Measurements from ENCODE around the gene ANKS1A.
A peak's percentile ranks its signal among the peaks of the same experiment; 100 is the strongest.
"Not testable (repeated sequence)": the region's sequence is repeated elsewhere in the genome, so short reads cannot be mapped to it uniquely, and the experiment has no call there.

ANKS1A gene, protein sequence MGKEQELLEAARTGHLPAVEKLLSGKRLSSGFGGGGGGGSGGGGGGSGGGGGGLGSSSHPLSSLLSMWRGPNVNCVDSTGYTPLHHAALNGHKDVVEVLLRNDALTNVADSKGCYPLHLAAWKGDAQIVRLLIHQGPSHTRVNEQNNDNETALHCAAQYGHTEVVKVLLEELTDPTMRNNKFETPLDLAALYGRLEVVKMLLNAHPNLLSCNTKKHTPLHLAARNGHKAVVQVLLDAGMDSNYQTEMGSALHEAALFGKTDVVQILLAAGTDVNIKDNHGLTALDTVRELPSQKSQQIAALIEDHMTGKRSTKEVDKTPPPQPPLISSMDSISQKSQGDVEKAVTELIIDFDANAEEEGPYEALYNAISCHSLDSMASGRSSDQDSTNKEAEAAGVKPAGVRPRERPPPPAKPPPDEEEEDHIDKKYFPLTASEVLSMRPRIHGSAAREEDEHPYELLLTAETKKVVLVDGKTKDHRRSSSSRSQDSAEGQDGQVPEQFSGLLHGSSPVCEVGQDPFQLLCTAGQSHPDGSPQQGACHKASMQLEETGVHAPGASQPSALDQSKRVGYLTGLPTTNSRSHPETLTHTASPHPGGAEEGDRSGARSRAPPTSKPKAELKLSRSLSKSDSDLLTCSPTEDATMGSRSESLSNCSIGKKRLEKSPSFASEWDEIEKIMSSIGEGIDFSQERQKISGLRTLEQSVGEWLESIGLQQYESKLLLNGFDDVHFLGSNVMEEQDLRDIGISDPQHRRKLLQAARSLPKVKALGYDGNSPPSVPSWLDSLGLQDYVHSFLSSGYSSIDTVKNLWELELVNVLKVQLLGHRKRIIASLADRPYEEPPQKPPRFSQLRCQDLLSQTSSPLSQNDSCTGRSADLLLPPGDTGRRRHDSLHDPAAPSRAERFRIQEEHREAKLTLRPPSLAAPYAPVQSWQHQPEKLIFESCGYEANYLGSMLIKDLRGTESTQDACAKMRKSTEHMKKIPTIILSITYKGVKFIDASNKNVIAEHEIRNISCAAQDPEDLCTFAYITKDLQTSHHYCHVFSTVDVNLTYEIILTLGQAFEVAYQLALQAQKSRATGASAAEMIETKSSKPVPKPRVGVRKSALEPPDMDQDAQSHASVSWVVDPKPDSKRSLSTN

GRCh38 chr6:34888874-34889555 lies at the start of gene ANKS1A:
TSS of gene ANKS1A (plus strand) at chr6:34889255. CDS start at chr6:34889403, 148 bp downstream.
- DNase-seq: peak; percentile 94

DNA sequence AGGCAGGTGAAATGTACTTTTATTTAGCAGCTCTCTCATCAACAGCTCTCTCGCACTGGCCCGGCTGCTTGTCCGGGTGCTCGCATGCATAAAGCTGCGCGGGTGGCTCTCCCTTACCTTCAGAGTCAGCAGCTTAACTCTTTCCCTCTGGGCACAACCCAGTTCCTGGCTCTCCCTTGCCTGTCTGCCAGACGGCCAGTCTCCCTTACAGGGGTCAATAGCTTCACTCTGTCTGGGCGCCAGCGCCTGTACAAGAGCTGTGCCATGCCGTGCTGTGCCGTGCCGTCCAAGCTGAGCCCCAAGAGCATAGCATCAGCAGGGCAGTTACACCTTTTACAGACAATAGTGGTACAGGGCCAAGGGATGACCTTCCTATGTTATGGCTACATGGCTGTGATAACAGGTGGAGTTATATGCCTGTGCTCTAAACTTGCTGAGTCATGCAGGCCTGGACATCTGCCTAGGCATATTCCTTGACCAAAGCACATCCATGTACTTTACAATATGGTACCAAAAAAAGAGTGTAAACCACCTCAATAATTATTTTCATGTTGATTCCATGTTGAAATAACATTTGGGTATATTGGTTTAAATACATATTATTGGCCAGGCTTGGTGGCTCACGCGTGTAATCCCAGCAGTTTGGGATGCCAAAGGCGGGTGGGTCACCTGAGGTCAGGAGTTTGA lies 49.2 kb upstream of the ANKS1A start:
- no peak for DNase-seq

- not testable (repeated sequence) for DNase-seq
Measured at GRCh38 chr6:34849066-34849465, 40.0 kb upstream of the ANKS1A start.

DNA sequence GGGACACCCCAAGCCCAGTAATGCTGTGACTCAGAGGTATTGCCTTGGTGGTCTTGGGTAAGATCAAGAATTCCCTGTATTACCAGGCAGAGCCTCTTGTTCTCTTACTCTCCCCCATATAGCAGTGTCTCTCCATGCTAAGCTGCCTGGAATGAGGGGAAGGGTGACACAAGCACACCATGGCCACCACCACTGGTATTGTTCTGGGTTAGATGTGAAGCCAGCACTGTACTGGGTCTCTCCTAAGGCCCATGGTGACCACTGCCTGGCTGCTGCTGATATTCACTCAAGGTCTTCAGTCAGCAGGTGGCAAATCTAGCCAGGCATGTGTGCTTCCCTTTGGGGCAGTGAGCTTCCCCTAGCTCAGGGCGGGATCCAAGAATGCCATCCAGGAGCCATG lies 37.7 kb upstream of the ANKS1A start:
- no peak for DNase-seq

DNA sequence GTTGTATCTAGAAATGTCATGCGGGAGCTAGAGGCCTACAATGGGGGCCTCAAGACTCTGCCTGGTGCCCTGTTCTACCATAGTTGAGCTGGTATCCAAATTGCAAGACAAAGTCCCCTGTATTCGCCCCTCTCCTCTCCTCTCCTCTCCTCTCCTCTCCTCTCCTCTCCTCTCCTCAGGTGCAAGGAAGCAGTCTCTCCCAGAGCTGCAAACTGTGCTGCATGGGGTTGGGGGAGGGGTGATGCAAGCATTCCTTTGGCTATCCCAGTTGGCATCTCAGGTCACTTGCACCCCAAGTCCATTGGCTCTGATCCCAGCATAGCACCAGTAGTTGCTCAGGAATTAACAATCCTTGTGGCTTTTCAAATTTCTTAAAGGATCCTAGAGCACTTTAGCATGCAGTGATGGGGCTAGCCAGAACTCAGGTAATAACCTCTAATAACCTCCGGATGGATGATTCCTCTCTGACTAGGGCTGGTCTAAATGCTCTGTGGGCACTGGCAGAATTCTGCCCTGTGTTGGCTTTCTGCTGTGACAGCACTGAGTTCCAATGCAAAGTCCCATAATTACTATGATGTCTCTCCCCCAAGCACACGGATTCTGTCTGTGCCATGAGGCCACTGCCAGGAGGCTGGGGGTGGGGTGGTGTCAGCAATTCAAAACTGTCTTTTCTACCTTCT lies 36.5 kb upstream of the ANKS1A start:
- DNase-seq: no peak

- no peak for DNase-seq
Measured at GRCh38 chr6:34855463-34855862, 33.6 kb upstream of the ANKS1A start.

DNA sequence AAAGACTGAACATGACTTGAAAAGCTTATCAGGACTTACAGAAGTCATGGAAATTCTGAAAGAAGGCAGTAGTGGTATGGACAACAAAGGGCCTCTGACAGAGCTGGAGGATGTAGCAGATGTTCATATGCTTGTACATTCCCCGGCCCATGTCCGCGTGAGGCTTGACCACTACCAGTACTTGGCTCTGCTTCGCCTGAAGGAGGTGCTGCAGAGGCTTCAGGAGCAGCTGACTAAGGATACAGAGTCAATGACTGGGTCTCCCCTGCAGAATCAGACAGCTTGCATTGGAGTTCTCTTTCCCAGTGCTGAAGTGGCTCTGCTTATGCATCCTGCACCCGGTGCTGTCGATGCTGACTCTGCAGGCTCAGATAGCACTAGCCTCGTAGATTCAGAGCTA lies 30.4 kb upstream of the ANKS1A start:
- no peak for DNase-seq

DNA sequence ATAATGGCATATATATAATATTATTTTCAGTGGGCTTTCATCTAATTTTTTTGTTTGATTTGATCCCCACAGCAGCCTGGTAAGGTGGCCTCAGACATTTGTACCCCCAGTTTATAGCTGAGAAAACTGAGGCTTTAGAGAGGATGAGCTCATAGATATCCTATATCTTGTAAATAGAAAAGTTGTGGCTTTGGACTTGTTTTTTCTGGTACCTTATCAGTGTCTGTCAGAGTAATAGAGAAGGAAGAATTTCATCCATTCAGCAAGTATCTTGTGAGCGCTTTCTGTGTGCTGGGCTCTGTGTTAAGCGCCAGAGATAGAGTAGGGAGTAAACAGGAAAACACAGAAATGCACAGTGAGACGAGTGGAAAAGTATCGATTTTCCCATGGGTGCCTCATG lies 29.1 kb upstream of the ANKS1A start:
- no peak for DNase-seq

GRCh38 chr6:34860776-34861175 lies 28.3 kb upstream of the ANKS1A start:
- no peak for DNase-seq

- no peak for DNase-seq
Measured at GRCh38 chr6:34864007-34864406, 25.0 kb upstream of the ANKS1A start.

DNA sequence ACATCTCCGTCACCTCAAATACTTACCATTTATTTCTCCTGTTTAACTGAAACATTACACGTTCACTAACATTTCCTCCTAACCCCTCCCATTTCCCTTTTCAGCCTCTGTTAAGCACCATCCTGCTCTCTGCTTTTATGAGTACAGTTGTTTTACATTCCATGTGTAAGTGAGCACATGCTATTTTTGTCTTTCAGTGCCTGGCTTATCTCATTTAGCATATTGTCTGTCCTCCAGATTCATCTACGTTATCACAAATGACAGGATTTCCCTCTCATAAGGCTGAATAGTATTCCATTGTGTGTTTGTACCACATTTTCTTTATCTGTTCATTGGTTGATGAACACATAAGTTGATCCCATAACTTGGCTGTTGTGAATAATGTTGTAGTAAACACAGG lies 23.9 kb upstream of the ANKS1A start:
- no peak for DNase-seq

DNA sequence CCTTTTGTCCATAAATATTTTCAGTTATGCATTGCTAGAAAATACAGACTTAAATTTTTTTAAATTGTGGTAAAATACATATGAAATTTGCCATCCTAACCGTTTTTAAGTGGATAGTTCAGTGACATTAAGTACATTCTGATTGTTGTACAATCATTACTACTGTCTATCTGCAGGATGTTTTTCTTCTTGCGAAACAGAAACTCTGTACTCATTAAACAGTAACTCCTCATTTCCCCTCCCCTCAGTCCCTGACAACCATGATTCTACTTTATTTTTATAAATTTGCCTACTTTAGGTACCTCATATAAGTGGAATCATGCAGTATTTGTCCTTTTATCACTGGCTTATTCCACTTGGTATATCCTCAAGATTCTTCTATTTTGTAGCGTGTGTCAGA lies 22.5 kb upstream of the ANKS1A start:
- DNase-seq: no peak

- no peak for DNase-seq
Measured at GRCh38 chr6:34867484-34867883, 21.6 kb upstream of the ANKS1A start.

DNA sequence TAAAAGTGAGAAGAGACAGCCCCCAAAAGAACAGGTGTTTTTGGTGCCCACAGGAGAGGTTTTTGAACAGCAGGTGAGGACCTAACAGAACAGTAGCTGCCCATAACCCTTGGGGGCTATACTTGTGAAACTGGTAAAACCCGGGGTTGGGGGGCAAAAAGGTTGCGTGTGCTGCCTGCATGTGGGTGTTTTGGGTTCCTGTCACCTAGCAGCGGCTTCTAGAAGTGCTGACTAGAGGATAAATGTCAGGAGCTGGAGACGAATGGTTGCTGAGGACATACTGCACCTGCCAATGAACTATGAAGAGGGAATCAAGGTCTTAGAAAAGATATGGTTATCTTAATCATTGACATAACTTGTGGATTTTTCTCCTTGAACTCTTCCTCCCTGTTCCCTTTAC lies 17.2 kb upstream of the ANKS1A start:
- DNase-seq: no peak

DNA sequence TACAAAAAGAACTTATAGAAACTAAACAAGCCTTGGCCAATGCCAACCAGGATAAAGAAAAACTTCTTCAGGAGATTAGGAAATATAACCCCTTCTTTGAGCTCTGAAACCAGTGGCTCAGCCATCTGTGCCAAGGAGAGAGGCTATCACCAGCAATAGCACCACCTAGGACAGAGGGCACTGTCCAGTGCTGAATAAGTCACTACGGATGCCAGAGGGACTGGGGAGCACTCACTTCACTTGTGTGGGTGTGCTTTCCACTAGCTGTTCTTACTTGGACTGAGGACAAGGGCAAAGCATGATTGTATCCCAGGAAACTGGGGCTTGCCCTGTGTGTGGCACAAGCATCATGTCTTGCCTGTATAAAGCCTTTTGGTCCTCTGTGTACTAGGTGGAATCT lies 16.7 kb upstream of the ANKS1A start:
- DNase-seq: no peak

- DNase-seq: no peak
Measured at GRCh38 chr6:34875292-34876213, 13.5 kb upstream of the ANKS1A start.

DNA sequence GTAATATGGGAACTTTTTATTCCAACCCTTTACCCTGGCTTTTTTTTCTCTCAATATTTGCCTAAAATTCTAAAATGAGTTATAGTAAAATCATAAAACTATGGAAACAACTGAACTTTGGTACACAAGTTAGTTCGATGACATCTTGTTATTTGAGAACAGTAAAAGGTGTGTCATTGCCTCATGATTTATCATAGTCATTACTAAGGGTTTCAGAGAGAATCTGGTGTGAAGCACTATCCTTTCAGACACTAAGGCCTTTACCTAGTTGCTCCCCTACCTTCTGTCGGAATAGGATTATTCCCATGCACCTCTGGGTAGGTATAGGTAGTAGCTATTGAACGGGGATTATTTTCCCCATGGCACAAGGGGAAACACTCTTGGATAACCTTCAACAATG lies 12.6 kb upstream of the ANKS1A start:
- DNase-seq: no peak

- DNase-seq: no peak
Measured at GRCh38 chr6:34877259-34877658, 11.8 kb upstream of the ANKS1A start.

DNA sequence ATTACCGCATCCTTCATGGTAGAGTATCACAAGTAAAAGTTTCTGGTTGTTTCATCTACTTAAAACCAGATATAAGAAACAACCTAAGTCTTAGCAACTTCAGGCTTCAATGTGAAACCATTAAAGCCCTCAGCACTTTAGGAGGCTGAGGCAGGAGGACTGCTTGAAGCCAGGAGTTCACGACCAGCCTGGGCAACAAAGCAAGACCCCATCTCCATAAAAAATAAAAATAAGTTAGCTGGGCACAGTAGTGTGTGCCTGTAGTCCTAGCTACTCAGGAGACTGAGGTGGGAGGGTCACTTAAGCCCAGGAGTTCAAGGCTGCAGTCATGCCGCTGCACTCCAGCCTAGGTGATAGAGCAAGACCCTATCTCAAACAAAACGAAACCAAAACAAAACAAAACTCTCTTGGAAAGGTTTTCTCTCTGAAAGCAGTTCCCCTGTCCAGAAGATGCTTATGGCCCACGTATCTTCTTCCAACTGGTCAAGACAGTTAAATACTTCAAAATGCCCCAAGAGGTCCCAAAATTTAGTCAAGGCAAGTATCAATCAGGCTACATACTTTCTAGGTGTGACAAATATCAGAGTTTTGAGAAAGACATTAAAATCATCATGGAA lies 11.1 kb upstream of the ANKS1A start:
- no peak for DNase-seq

- DNase-seq: not testable (repeated sequence)
Measured at GRCh38 chr6:34884073-34884472, 5.0 kb upstream of the ANKS1A start.

All from CD4-positive, alpha-beta T cell treated with Interleukin-10 for 1 hour (primary cell).